GM12878 (cell line): ENCODE measurements around the gene AIFM1. TPM values are rescaled to one million over a fixed set of nuclear protein-coding genes. Genes with fewer than 3 reads are reported as not detected.

ENCODE experiments used
- ATAC-seq: fragments of 200-7000 bp; cut with Tn5 transposase; 3 replicates; pipeline ENCODE4 v1.9.1; 2020; ENCODE audit warnings: mild to moderate bottlenecking, moderate library complexity
- BruUV-seq: library from RNA; stranded (reverse); fragments of 400-500 nt; replicated peaks from 2 replicates; lab custom pipeline; 2021; lab: Mats Ljungman, UMichigan
- CTCF ChIA-PET: fragments of 300-600 bp; sonication (Branson Sonifier 250); formaldehyde crosslinking; extraction: SDS; loops from one replicate; lab custom pipeline; 2021; ENCODE audit warnings: inconsistent platforms; lab: Yijun Ruan, JAX
- POLR2A ChIA-PET: fragments of 350-600 bp; formaldehyde crosslinking; extraction: SDS; loops from one replicate; lab custom pipeline; 2021; ENCODE audit warnings: inconsistent platforms; lab: Charles Lee
- RAD21 ChIA-PET: fragments of 300-600 bp; sonication (Branson Sonifier 250); formaldehyde crosslinking; loops from one replicate; lab custom pipeline; 2023; ENCODE audit warnings: antibody characterized with exemption; ENCODE audit not compliant: unreplicated experiment; lab: Charles Lee
- SMC1A ChIA-PET: fragments of 300-600 bp; sonication (Branson Sonifier 250); formaldehyde crosslinking; loops from one replicate; lab custom pipeline; 2023; ENCODE audit not compliant: unreplicated experiment, uncharacterized antibody; lab: Charles Lee
- DNase-seq: peaks from one replicate; pipeline ENCODE4 v3.0.0-alpha.2; 2011; ENCODE audit warnings: low read depth, low spot score
- FAIRE-seq: peaks from 3 replicates; lab custom pipeline; 2011; peaks lifted over from hg19 to GRCh38; lab: Jason Lieb, UNC
- H2AFZ ChIP-seq: 2 replicates; pipeline ENCODE4 v1.6.0; 2011; ENCODE audit warnings: low read depth, low read length, control low read depth; ENCODE audit not compliant: control insufficient read depth
- H3K27ac ChIP-seq: 2 replicates; pipeline ENCODE4 v1.5.1; 2011; ENCODE audit warnings: control low read depth; ENCODE audit not compliant: control insufficient read depth, insufficient read depth
- H3K27me3 ChIP-seq, 2 experiments: replicated peaks in 1 of 2; 2 replicates each; pipeline versions ENCODE4 v1.6.0 to v1.6.1; 2011; ENCODE audit warnings: low read length in 1 of 2; ENCODE audit not compliant: control insufficient read depth in 2 of 2, insufficient read depth in 2 of 2
- H3K36me3 ChIP-seq, 2 experiments: 2 replicates each; pipeline ENCODE4 v1.5.1; 2011; ENCODE audit warnings: low read length in 1 of 2; ENCODE audit not compliant: control insufficient read depth in 2 of 2, insufficient read depth in 2 of 2
- H3K4me1 ChIP-seq: 2 replicates; pipeline ENCODE4 v1.6.1; 2011; ENCODE audit warnings: mild to moderate bottlenecking, low read length, moderate library complexity, mixed read lengths; ENCODE audit not compliant: control insufficient read depth, insufficient read depth
- H3K4me2 ChIP-seq: 2 replicates; pipeline ENCODE4 v1.6.0; 2011; ENCODE audit warnings: control low read depth; ENCODE audit not compliant: control insufficient read depth, insufficient read depth
- H3K4me3 ChIP-seq: fragments of 200-600 bp; sonication (generic); 2 replicates; pipeline ENCODE4 v1.5.1; 2016
- H3K79me2 ChIP-seq: 2 replicates; pipeline ENCODE4 v1.6.0; 2011; ENCODE audit warnings: low read length; ENCODE audit not compliant: control insufficient read depth, insufficient read depth
- H3K9ac ChIP-seq: 2 replicates; pipeline ENCODE4 v1.8.0; 2011; ENCODE audit warnings: low read length, control low read depth, mixed read lengths; ENCODE audit not compliant: control insufficient read depth, insufficient read depth
- H3K9me3 ChIP-seq: replicated peaks from 3 replicates; pipeline ENCODE4 v1.5.1; 2011; ENCODE audit warnings: mild to moderate bottlenecking, low read length; ENCODE audit not compliant: control insufficient read depth, insufficient read depth
- H4K20me1 ChIP-seq: 2 replicates; pipeline ENCODE4 v1.6.0; 2011; ENCODE audit not compliant: control insufficient read depth, insufficient read depth
- CBFB ChIP-seq: IDR thresholded peaks from 2 replicates; pipeline ENCODE4 v1.6.1; 2016; ENCODE audit warnings: antibody characterized with exemption, low read depth
- CHD2 ChIP-seq: IDR thresholded peaks from 2 replicates; pipeline ENCODE4 v1.6.1; 2011; ENCODE audit warnings: low read depth, low read length, improper control_type of control experiment, borderline replicate concordance
- HDAC2 ChIP-seq: fragments of 200-600 bp; sonication (generic); IDR thresholded peaks from 2 replicates; pipeline ENCODE4 v1.6.1; 2017
- MXI1 ChIP-seq: fragments of 150-350 bp; IDR thresholded peaks from 2 replicates; pipeline ENCODE4 v1.6.1; 2011; ENCODE audit warnings: low read depth, mild to moderate bottlenecking, inconsistent platforms, low read length, improper control_type of control experiment
- PAX5 ChIP-seq: IDR thresholded peaks from 2 replicates; pipeline ENCODE4 v1.6.1; 2011; ENCODE audit warnings: low read depth, low read length, borderline replicate concordance
- POLR2AphosphoS5 ChIP-seq: IDR thresholded peaks from 2 replicates; pipeline ENCODE4 v1.6.1; 2011; ENCODE audit warnings: mild to moderate bottlenecking, low read length, inconsistent platforms
- RB1 ChIP-seq: fragments of 450-650 bp; formaldehyde crosslinking; IDR thresholded peaks from 2 replicates; pipeline ENCODE4 v1.6.1; 2017; ENCODE audit warnings: mild to moderate bottlenecking, borderline replicate concordance
- SPI1 ChIP-seq: IDR thresholded peaks from 2 replicates; pipeline ENCODE4 v1.6.1; 2011; ENCODE audit warnings: low read depth, mild to moderate bottlenecking, low read length, moderate library complexity, borderline replicate concordance; ENCODE audit not compliant: insufficient read depth
- SRF ChIP-seq, 2 experiments: IDR thresholded peaks; 2 replicates each; pipeline ENCODE4 v1.6.1; 2011; ENCODE audit warnings: low read depth in 2 of 2, low read length in 2 of 2, mild to moderate bottlenecking in 1 of 2, moderate library complexity in 1 of 2
- STAT3 ChIP-seq: IDR thresholded peaks from 2 replicates; pipeline ENCODE4 v1.6.1; 2011; ENCODE audit warnings: low read depth, low read length, improper control_type of control experiment
- SUZ12 ChIP-seq: fragments of 200-600 bp; sonication (generic); IDR thresholded peaks from one replicate; pipeline ENCODE4 v1.6.1; 2018; ENCODE audit warnings: antibody characterized with exemption, mild to moderate bottlenecking; ENCODE audit not compliant: unreplicated experiment
- TCF7 ChIP-seq: IDR thresholded peaks from 2 replicates; pipeline ENCODE4 v1.6.1; 2014; ENCODE audit warnings: antibody characterized with exemption, borderline replicate concordance
- YY1 ChIP-seq: IDR thresholded peaks from 2 replicates; pipeline ENCODE4 v1.6.1; 2011; ENCODE audit warnings: low read depth, mild to moderate bottlenecking, low read length
- ZNF207 ChIP-seq: fragments of 450-650 bp; IDR thresholded peaks from 2 replicates; pipeline ENCODE4 v1.6.1; 2014; ENCODE audit warnings: antibody characterized with exemption, mild to moderate bottlenecking, borderline replicate concordance
- ZNF622 ChIP-seq: fragments of 450-650 bp; IDR thresholded peaks from 2 replicates; pipeline ENCODE4 v1.6.1; 2017; ENCODE audit warnings: mild to moderate bottlenecking, inconsistent platforms
- WGBS: methylation state at CpG from one replicate; pipeline ENCODE4 v1.1.6; 2016; ENCODE audit warnings: low lambda C conversion rate; ENCODE audit not compliant: insufficient replicate concordance, insufficient coverage; ENCODE audit errors: missing lambda C conversion rate; 5-methylcytosine and 5-hydroxymethylcytosine counted together
- in situ Hi-C: fragments of 300-500 bp; cut with MboI; formaldehyde crosslinking; loops from 9 replicates; pipeline ENCODE4 v1.14.3; 2018; ENCODE audit warnings: mixed read lengths
- intact Hi-C: fragments of 100-400 bp; cut with micrococcal nuclease; formaldehyde crosslinking; loops from one replicate; pipeline ENCODE4 v1.14.2; 2022; ENCODE audit not compliant: unreplicated experiment
- polyA plus RNA-seq, 11 experiments: library from polyadenylated mRNA; depleted of rRNA in 4 of 11; unstranded in 6 of 11; stranded (reverse) in 5 of 11; fragments of >200 nt; fragmentation: Nextera tagmentation in 4 of 11; fragmentation: Illumina TruSeq in 1 of 11; extraction: Ambion mirVana in 4 of 11; extraction: Trizol in 1 of 11; gene quantifications; 1 replicate in 1 of 11; 2 replicates in 10 of 11; pipeline versions ENCODE4 v1.2.1 to v1.2.3, GENCODE V29; 2011 to 2016; ENCODE audit warnings: inconsistent platforms in 2 of 11, missing spikeins in 2 of 11, low read depth in 1 of 11
- total RNA-seq, 4 experiments: library from RNA; depleted of rRNA in 3 of 4; stranded (reverse); fragments of >200 nt in 3 of 4; fragmentation: Illumina TruSeq in 1 of 4; extraction: Trizol in 1 of 4; gene quantifications; 2 replicates each; pipeline versions ENCODE4 v1.2.1 to v1.2.3, GENCODE V29; 2013 to 2021
- TF ChIP-seq, protein P1 (sequence below): fragments of 450-650 bp; IDR thresholded peaks from 2 replicates; pipeline ENCODE4 v1.6.1; 2017; ENCODE audit warnings: mild to moderate bottlenecking
- TF ChIP-seq, protein P2 (sequence below): IDR thresholded peaks from 2 replicates; pipeline ENCODE4 v1.6.1; 2011; ENCODE audit warnings: low read depth, low read length, improper control_type of control experiment, borderline replicate concordance
- TF ChIP-seq, protein P3 (sequence below): IDR thresholded peaks from 2 replicates; pipeline ENCODE4 v1.6.1; 2011; ENCODE audit warnings: borderline replicate concordance, low read depth, mild to moderate bottlenecking, moderate library complexity, mixed read lengths, low read length; ENCODE audit not compliant: insufficient read depth; ENCODE audit errors: extremely low read length

The AIFM1 gene
- total and polyA plus RNA-seq, 10 of the 15 experiments (the other 5 are each of a cell fraction or from before 2014, with no cell fraction given) = 44.2 to 121 (median 80.0) TPM

DNA sequence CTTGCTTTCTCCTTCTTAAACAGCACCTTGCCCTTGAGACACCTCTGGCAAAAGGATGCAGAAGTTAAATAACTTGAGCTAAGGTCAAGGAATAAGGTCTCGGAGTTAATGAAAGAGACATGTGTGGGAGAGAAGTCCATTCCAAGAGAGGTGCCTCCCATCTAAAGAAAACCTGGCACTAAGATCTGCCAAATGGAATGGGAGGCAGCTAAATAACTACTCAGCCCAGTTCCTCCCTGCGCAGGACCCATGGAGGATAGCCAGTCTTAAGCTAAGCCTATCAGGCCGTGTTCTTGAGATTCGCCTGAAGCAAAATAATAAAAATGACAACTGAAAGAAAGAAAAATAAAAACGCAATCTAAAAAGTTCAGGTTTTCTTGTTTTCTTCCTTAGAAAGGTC lies 34.7 kb downstream of the AIFM1 start:
- FAIRE-seq (no peak), DNase-seq (no peak), ATAC-seq (no peak)
- WGBS = 66% methylated on average over 5 of the region's 5 CpGs
- Histone ChIP-seq H3K4me1 (no peaks in the 10 kb centered on the region), H3K4me3 (no peak overlapping the region), H3K27ac (no peak overlapping the region), H4K20me1 (no peaks in the 10 kb centered on the region), H3K79me2 (no peaks in the 10 kb centered on the region), H3K9ac (no peak overlapping the region), H3K4me2 (no peak overlapping the region), H3K27me3 (no peaks in the 10 kb centered on the region; a peak in 1 of 4 replicates), H2AFZ (no peak overlapping the region), H3K36me3 (peaks cover 0 to 9% of the 10 kb centered on the region in 2 experiments; a peak in 1 of 4 replicates), H3K9me3 (no peaks in the 10 kb centered on the region)
- TF ChIP-seq RB1 (no peak), PAX5 (no peak), CHD2 (no peak), POLR2AphosphoS5 (no peak), MXI1 (no peak), SUZ12 (no peak), CBFB (no peak), ZNF622 (no peak), HDAC2 (no peak), SRF (IDR thresholded peaks at IDR 0.05; ENCODE audit: low read depth in 2 of 2, low read length in 2 of 2) (no peak), STAT3 (no peak), ZNF207 (no peak), SPI1 (no peak), TCF7 (no peak), YY1 (no peak)
- TF ChIP-seq, protein P1, sequence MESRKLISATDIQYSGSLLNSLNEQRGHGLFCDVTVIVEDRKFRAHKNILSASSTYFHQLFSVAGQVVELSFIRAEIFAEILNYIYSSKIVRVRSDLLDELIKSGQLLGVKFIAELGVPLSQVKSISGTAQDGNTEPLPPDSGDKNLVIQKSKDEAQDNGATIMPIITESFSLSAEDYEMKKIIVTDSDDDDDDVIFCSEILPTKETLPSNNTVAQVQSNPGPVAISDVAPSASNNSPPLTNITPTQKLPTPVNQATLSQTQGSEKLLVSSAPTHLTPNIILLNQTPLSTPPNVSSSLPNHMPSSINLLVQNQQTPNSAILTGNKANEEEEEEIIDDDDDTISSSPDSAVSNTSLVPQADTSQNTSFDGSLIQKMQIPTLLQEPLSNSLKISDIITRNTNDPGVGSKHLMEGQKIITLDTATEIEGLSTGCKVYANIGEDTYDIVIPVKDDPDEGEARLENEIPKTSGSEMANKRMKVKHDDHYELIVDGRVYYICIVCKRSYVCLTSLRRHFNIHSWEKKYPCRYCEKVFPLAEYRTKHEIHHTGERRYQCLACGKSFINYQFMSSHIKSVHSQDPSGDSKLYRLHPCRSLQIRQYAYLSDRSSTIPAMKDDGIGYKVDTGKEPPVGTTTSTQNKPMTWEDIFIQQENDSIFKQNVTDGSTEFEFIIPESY = no peak
- TF ChIP-seq, protein P2, sequence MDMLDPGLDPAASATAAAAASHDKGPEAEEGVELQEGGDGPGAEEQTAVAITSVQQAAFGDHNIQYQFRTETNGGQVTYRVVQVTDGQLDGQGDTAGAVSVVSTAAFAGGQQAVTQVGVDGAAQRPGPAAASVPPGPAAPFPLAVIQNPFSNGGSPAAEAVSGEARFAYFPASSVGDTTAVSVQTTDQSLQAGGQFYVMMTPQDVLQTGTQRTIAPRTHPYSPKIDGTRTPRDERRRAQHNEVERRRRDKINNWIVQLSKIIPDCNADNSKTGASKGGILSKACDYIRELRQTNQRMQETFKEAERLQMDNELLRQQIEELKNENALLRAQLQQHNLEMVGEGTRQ = no peak
- TF ChIP-seq, protein P3, sequence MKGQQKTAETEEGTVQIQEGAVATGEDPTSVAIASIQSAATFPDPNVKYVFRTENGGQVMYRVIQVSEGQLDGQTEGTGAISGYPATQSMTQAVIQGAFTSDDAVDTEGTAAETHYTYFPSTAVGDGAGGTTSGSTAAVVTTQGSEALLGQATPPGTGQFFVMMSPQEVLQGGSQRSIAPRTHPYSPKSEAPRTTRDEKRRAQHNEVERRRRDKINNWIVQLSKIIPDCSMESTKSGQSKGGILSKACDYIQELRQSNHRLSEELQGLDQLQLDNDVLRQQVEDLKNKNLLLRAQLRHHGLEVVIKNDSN = no peak
- in situ Hi-C loops (no loop called here), intact Hi-C loops (no loop called here)
- CTCF ChIA-PET = interaction anchor here (1.3 kb wide), 2 partner anchors 52 to 61 kb away, joined by 3 read pairs; no protein-coding TSS in a partner anchor
- SMC1A ChIA-PET = interaction anchor here (0.6 kb wide), 1 partner anchor 32 kb away, joined by 4 read pairs; no protein-coding TSS in a partner anchor
- RAD21 ChIA-PET = no interaction called here
- BruUV-seq = no TSS peak
- POLR2A ChIA-PET = interaction anchor here (0.6 kb wide), 1 partner anchor 10 kb away, joined by 5 read pairs; no protein-coding TSS in a partner anchor
